GM19463 (cell line): Measurements from ENCODE around the gene TRAM2.

Source experiments
- ATAC-seq: cut with Tn5 transposase; IDR thresholded peaks from one replicate; pipeline ENCODE4 v1.9.1; 2021; ENCODE audit warnings: mild to moderate bottlenecking, moderate library complexity; ENCODE audit not compliant: unreplicated experiment

Gene TRAM2

DNA sequence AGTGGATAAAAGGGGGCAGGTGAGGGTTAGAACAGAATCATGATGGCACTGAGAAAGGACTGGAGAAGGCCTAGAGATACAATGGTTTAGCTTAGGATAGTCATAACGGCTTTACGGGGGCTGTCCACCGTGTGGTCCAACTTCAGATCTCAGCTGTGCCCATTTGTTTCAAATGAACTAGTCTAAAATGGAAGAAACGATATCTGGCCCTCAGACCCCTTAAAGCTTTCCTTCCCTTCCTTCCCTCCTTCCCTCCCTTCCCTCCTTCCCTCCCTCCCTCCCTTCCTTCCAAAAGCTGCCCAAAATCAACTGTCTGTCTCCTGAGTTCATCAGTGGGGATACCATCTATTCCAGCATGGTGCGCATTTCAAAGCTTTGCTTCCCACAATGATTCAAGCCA, 27.9 kb downstream of the TRAM2 start:
- no peak for ATAC-seq

DNA sequence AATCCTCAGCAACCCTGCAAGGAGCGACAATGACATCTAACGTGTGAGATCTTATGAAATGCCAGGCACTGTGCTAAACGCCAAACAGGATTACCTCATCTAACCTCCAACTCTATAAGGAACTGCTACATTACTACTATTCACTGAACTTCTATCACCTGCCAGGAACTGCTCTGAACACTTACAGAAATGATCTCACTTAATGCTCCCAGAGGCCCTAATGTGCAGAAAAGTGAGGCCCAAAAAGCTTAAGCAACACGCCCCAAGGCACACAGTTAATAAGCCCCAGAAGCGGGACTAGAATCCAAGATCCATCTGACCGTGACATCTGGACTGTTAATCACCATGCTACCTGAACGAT, 28.5 kb downstream of the TRAM2 start:
- no peak for ATAC-seq

DNA sequence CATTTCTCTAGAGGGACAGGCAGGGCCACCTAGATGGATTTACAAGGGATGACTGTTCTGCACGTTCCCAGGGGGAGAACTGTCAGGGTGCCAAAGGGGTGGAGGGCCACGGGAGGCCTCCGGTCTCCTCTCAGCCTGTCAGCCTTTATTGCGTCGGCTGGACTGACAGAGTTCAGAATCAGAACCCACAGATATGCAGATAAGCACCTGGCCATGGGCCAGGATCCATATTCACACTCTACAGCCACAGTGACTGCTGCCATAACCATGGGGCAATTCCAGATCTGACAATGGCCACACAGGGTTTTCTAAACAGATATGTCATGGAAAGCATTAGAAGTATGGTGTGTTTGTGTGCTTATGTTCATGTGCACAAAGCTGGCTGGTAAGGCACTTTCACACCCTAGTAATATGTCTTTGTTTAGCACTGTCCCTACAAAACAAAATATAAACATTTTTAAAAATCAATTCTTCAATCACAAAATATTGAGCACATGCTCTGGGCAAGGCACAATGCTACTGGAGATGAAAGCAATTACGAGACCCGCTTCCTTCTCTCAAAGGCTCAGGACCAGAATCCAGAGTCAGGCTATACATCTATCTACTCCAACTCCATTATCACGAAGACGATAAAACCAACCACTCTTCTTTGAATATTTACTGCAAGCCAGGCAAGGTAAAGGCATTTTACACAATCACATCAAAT, 29.1 kb downstream of the TRAM2 start:
- no peak for ATAC-seq

DNA sequence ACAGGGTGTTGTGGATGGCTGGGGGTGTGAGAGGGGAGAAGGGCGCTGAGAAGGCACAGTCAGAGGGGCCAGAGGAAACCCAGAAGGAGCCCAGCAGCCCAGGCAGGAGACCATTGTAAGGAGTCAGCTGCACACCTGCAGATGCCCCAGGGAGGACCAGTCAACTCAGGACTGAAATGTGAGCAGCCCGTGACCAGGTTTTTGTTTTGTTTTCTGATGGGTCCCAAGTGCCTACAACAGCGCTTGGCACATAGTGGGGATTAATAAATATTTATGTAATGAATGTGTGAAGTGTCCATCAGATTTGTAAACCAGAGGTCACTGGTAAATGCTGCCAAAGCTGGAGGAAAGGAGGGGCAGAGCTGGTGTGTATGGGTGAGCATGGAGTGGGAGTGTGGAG, 30.2 kb downstream of the TRAM2 start:
- ATAC-seq, result peak; percentile 81

DNA sequence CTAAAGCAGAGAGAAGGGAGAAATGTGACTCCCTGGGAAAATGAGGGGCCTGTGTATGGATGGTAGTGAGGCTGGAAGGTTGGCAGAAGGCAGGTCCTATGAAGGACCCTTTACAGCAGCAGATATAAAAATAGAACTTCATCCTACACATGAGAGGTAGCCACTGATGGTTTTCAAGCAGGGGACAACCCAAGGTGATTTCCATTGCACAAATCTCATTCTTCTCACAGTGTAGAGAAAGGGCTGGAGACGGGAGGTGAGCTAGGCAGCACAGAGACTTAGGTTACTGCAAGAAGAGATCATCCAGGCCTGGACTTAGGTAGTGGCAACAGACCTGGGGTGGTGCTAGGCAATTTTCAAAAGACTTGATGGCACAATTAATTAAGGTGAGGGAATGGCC, 30.7 kb downstream of the TRAM2 start:
- peak; percentile 66 for ATAC-seq

DNA sequence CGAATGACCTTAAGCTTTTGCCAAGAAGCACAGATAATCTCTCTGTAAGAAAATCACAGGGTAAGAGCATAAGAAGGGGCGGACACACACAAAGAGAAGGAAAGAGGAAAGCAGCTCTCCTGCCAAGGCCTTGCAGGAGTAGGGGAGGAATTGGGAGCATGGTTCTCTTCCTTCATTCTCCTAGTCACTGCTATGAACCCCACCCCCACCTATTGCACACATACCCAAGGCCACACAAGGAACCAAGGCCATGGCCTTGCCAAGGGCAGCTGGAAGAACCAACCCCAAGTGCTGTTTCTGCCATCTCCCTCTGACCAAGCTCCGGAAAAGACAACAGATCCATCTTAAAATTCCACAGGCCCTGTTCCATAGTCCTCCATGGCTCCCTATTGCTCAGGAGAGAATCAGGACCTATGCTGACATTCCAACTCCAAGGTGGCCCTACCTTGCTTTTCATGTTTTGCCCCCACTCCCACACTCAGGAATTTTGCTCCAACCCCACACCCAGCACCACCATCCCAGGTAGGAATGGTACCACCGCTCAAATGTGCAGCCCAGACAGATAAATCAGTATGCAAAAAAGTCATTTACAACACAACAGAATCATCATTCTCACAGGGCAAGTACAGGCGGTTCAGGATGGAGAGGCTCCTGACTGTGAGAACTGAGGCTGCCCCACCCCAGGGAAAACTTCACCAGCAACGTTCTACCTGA, 31.3 kb downstream of the TRAM2 start:
- ATAC-seq, result peak; percentile 20

DNA sequence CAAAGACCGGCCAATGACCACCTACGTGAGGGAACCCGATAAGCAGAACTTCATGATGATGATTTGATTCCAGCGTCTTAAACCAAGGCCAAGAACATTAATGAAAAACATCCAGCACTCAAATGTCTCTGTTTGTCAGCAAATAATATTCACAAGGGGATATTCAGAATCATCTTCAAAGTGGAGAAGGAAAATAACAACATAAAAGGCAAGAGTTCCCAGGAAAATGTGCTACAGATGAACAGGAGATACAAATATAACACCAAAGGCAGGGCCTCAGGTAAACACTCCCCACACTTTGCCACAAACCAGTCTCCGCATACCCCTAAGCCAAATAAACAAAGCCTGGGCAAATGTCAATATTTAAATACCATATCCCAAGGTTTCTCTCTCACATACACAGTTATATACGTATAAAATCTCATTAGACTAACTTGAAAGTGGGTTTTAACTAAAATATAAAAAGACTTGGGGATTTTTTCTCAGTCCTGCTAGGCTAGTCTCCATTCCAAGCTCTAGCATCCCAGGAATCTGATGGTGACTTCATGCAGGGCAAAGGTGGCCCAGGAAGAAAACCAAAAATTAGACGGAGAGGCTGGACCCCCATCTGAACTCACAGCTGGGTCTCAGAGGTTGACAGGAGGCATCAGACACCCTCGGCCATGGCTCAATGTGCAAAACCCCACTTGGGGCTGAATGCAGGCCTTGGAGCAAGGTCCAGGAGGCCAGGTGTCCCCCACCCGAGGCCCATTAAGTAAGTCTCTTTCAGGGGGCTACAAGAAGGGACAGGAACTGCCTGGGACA, 32.1 kb downstream of the TRAM2 start:
- ATAC-seq, result no peak

DNA sequence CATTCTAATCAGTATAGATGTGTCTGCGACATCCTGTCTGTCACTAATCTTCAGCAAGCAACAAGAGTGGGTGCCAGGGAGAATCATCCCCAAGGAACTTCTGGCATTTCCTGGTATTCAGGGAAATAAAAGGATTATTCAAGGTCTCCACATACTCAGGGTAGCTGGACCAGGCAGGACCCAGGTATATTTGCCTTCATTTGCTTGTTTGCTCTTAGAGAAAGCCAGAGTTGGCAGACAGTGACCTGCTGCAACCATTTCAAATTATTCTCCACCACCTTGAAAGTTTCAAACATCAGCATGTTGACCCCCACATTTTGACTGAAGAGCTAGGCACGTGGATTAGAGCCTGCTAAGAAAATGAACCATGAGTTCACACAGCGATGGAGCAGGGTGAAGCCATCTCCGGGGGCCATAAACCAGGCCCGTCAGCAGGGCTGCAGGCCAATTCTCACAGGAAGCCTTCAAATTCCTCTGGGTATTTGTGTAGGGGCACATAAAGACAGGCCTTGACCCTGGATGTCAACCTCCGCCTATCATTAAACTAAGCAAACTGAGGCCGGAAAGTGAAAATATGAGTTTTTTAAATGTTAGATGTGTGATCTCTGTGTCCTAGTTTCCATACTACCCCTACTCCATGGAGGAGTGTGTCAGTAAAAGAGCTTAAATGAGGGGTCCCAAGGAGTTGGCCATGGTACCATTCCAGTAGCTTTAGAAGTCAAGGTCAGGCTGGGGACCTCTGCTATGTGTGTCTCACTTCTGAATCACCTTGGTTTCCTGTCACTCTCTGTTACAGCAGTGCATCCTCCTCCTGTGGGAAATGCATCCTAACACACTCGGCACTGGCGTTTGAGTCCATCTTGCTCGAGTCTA, 32.9 kb downstream of the TRAM2 start:
- ATAC-seq, result no peak

DNA sequence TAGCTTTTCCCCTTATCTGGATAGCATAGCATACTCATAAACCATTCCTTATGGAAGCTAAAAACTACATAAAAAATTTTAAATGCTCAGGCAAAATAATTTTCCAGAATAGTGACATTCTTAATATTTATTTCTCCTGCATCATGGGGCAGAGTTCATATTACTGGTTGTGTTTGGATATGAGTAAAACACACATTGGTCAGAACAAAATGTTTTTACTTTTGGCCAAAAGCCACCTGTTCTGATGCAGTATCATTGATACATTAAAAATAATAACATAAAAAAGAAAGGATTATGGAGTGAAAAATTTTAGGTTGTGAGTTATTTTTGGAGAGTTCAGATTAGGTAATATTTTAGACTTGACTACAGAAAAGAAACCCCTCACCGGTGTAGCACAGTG, 33.6 kb downstream of the TRAM2 start:
- ATAC-seq, result no peak

DNA sequence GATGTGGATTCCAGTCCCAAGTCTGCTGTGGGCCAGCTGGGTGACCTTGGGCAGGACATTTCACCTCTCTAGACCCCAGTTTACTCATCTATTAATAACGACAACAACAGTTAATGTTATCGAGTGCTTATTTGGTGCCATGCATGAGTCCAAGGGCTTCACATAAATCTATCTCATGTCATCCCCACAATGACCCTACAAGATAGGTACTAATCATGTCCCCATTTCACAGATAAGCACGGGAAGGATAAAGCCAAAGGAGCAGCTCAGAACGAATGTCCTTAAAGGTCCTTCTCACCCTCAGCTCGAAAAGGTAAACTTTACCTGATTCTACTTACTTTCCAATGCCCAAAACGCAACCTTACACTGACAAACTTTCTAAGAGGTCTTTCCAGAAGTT, 35.7 kb downstream of the TRAM2 start:
- no peak for ATAC-seq

DNA sequence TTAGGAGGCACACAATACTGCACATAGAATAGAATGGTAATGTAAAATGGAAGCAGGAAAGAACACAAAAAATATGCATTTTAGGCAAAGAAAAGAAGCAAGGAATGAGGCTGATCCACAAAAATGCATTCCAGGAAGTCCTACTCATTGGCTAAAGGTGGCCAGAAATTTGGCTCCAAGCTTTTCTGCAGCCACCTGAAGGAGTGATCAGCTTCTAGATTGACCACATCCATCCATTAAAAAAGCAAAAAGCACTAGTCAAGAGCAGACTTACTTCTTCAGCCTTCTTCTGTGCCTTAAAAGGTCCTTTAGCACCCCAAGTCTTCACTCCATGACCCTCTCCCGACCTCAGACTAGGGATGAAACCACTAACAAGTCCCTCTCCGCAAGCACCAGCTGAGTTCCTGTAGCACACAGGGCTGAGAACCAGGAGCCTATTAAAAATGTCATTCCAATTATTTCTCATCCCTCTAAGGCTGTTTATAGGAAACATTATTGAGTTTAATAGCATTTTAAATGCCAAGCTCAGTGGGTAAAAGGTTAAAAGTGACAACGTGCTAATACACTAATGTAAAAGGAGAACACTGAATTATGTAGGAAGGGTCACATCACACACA, 36.5 kb downstream of the TRAM2 start:
- ATAC-seq, result no peak

DNA sequence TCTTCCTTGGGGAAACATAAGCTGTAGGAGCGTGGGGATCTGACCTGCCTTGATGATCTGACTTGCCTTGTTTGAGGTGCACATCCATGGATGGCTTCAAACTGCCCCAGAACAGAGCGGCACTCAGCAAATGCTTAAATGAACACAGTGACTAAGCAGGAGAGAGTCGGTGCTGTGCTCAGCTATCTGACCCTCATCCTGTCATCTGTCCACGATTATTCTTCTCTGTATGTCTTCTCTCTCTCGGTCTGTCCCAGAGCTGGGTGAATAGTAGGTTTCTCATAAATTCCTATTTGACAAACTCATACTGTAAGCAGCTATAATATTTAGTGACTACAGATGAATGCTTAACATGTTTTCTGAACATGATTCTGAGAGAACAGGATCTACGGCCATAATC, 37.3 kb downstream of the TRAM2 start:
- no peak for ATAC-seq

DNA sequence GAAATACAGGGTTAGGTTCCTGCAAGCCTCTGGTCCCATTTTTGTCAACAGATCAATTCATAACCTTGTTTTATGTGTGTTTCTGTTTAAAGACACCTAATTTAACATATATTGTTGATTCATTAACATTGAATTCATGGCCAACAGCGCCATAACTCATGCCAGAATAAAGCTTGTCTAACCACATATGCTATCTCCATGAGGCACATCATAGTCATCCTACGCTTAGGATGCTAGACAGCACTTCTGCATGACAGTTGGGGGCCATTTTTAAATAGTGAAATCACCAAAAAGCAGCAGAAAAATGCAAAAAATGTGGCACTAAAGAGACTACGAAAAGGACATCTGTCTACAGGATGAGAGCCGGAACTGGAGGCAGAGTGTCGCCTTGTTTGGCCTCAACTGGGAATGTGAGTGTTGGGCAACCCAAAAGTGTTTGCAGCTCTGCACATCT, 37.9 kb downstream of the TRAM2 start:
- ATAC-seq, result no peak

DNA sequence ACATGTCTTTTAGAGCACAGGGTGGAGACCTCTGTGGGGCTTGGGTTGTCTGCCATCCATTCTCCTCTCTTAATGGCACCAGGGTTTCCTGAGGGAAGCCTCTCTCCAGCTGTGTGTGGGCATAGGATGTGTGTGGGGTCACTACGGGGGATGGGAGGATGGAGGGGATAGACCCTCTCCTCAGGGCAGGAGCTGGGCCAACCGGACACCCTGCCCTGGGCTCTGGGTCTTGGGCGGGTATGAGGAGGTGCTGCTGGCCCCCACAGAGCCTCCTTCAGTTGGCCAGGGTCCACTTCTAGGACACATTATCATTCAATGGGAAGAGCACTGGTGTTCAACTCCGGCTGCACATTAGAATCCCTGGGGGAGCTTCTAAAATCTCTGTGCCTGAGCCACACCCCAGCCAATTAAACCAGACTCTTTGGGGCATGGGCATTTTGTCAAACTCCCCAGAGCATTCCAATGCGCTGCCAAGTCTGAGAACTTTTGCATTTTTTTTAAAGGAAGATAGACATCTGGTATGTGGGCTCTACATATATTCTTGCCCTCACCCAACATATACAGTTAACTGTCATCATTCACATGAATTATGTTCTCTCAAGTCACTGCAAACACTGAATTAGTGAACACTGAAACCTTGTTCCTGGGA, 38.5 kb downstream of the TRAM2 start:
- ATAC-seq, result no peak

DNA sequence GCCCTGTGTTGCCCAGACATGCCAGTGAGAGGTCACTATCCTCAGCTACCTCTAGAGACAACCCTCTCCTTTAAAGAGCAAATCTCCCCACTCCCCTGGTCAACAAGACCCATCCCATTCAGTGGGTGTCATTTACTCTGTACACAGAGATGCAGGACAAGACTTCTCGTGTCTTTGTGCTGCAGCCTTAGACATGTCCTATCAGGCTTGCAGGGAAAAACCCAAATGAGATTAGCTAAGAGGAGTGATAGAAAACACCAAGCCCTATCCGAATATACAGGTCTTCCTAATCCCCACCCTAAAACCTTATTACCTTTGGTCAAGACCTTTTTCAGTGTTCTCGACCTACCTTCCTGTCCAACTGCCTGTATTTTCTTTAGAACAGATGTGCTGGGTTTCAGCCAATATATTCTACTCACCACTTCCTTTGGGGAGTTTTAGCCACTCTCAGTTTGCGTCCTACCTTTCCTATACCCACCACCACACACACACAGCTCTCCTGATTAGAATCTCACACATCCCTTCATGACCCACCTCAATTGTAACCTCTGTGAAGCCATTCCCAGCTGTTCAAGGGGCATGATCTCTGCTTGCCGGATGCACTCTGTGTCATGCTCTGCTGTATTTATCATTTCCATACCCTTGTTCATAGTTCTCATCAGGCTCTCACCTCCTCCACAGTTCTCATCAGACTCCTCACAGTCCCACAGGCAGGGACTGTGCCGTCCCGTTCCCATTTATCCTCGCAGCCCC, 39.7 kb downstream of the TRAM2 start:
- ATAC-seq, result peak; percentile 66

DNA sequence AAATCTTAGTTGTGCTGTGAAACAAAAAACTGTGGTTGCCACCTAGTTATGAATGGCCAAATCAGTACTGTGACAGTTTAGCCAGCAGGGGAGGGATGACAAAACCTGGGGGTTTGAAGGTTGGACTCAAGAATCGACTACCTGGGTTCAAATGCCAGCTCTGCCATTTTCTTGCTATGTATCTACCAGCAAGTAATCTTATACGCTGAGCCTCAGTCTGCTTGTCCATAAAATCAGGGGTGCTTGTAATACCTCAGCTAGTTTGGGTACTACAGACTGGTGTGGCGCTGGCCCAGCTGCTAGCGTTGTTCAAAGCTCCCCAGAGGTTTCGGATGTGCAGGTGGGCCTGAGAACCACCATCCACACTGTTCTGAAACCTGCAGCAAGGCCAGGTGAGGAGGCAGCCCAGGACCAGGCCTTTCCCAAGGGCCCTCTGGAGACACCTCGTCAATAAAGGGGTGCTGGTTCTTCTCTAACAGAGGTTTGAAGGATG, 40.4 kb downstream of the TRAM2 start:
- peak; percentile 45 for ATAC-seq

DNA sequence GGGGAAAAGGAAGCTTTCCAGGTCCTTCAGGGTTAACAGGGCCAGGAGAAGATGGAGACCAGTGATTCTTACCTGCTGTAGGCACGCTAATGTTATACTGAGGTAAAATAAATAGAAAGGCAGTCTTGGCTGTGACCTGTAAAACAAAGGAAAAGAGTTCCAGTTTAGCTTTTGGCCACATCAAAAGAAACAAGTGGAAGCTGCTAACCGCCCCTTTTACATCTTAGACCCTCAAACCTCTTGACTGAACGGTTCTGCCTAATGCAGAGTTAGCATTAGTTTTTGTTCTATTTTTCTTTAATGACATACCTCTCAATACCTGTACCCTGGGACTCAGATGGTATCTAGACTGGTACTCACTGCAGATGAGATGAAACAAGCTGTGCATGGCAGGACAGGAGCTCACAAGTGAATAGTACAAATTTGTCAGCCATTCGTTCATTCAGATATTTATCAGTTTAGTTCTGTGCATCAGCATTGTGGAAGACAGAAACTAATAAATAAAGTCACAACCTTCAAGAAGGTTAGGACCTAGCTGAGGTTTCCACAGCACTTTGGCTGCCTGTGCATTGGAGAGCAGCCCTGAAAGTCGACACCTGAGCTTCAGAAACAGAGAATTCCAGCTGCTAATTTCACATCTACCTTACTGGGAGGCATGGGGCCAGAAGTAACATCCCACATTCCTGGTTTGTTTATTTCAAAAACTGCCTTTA, 41.0 kb downstream of the TRAM2 start:
- peak; percentile 1 for ATAC-seq

DNA sequence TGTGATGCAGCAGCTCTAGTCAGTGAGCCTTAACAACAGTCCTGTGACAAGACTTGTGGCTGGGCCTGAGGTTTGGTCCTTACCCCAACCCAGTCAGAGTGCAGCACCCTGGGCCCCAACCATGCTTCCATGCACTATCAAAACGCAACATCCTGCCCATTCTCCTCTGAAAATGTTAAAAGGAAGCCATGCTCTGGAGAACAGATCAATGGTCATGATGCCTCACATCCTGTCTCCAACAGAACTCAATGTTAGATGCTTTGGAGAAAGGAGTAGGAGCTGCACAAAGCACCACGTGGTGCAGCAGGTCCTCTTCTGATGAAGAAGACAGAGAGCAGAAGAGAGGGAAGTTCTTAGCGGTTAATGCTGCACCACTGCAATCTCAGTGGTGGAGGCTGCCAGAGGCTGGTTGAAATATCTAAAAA, 41.9 kb downstream of the TRAM2 start:
- ATAC-seq, result no peak
